A549 treated with Hydrocortisone at 1 μM for 4 hours (cell line): ENCODE measurements around the gene OR5K4. TPM values are rescaled to one million over a fixed set of nuclear protein-coding genes. Genes with fewer than 3 reads are reported as not detected.

ENCODE experiments used
- total RNA-seq: library from RNA; stranded (reverse); fragments of 200-300 nt; extraction: Qiagen RNA extraction; gene quantifications from 5 replicates; pipeline ENCODE4 v1.2.3, GENCODE V29; 2022

The OR5K4 gene, protein sequence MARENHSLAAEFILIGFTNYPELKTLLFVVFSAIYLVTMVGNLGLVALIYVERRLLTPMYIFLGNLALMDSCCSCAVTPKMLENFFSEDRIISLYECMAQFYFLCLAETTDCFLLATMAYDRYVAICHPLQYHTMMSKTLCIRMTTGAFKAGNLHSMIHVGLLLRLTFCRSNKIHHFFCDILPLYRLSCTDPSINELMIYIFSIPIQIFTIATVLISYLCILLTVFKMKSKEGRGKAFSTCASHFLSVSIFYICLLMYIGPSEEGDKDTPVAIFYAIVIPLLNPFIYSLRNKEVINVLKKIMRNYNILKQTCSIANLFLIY
- total RNA-seq = not detected in 5 replicates

DNA sequence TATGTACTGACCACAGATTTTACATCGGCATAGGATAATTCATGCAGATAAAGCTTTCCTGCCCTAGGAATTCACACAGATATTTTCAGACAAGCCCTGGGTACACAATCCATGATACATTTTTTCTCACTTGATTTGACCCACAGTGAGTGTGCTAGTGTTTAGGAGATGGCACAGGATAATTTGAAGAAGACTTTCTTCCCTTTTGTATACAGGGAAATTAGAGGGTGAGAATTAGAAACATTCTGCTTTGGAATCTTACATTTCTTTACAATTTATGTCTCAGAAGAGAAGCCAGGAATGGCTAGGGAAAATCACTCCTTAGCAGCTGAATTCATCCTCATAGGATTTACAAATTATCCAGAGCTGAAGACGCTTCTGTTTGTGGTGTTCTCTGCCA is at the start of gene OR5K4:
Gene OR5K4 (plus strand): TSS at position 301 of the 400 bp plus-strand sequence. CDS start 0 bp downstream, at position 301.

DNA sequence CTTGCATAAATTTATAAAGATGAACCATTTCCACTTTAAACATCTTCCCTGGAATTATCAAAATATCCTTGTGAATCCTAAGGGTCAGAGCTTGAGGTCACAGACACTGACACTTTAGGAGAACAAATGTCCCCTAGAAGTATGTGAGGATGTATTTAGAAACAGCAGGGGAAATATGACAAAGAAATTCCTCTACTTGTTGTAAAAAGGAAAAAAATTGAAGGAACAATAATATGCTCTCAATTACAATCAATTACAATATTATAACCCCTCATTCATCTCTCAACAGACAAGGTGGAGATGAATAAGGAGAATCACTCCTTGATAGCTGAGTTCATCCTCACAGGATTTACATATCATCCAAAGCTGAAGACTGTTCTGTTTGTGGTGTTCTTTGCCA is 36.7 kb downstream of the OR5K4 start, which contains the start of gene OR5K3:
Gene OR5K3 (plus strand): TSS at position 301 of the 400 bp plus-strand sequence. CDS start 0 bp downstream, at position 301.

Other genes with a start within 250 kb of the OR5K4 start
- gene OR5H1, start 223.1 kb upstream of the OR5K4 start, total RNA-seq = not detected in 5 replicates
- gene OR5H14, start 206.4 kb upstream of the OR5K4 start, total RNA-seq = not detected in 5 replicates
- not detected in 5 replicates for gene OR5H15, start 187.2 kb upstream of the OR5K4 start, total RNA-seq
- not detected in 5 replicates for gene OR5H6, start 89.6 kb upstream of the OR5K4 start, total RNA-seq
- gene OR5H2, start 71.3 kb upstream of the OR5K4 start, total RNA-seq = not detected in 5 replicates
- gene OR5K3, start 36.8 kb downstream of the OR5K4 start, total RNA-seq = not detected in 5 replicates
- gene OR5K1, start 109.3 kb downstream of the OR5K4 start, total RNA-seq = not detected in 5 replicates
- not detected in 5 replicates for gene OR5K2, start 143.8 kb downstream of the OR5K4 start, total RNA-seq
- 43.3 to 61.2 TPM (median 59.3 TPM) in 5 replicates for gene CLDND1, start 169.0 kb downstream of the OR5K4 start, total RNA-seq
- gene GPR15, start 178.1 kb downstream of the OR5K4 start, total RNA-seq = not detected in 5 replicates
- gene CPOX, start 239.8 kb downstream of the OR5K4 start, total RNA-seq = 18.5 to 23.6 TPM (median 21.5 TPM) in 5 replicates